NT2/D1 (cell line): ENCODE data around the gene EXOC1.

Experiments used
- SUZ12 ChIP-seq: IDR thresholded peaks from 2 replicates; pipeline ENCODE4 v1.6.1; 2011; ENCODE audit not compliant: insufficient read length, insufficient read depth; ENCODE audit errors: extremely low read depth
- YY1 ChIP-seq: IDR thresholded peaks from 2 replicates; pipeline ENCODE4 v1.6.1; 2011; ENCODE audit not compliant: insufficient read length, insufficient read depth
- ZNF274 ChIP-seq: IDR thresholded peaks from 2 replicates; pipeline ENCODE4 v1.6.1; 2011; ENCODE audit warnings: mild to moderate bottlenecking, low read depth, low read length

DNA sequence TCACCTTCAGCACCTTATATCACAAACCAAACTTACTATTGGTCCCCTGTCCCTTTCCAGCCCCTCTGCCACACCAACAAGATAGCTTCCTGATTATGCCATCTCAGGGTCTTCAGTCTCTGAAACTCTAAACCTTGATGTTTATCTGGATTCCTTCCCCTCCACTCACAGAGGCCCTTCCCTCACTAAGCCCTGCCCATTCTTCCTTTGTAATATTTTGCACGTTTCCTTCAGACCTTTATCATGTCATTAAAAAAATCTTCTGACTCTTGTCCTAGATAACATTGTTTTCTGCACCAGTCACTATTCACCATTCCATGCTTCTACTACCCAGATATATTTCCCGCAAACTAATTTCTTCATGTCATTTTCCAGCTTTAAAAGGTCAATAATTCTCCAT, 77.6 kb downstream of the EXOC1 start:
- TF ChIP-seq YY1 = no peak
- no peak for TF ChIP-seq ZNF274
- TF ChIP-seq SUZ12 = no peak
